ENCODE results near the gene KCNQ5.
A peak's percentile ranks its signal among the peaks of the same experiment; 100 is the strongest.

Gene KCNQ5

DNA sequence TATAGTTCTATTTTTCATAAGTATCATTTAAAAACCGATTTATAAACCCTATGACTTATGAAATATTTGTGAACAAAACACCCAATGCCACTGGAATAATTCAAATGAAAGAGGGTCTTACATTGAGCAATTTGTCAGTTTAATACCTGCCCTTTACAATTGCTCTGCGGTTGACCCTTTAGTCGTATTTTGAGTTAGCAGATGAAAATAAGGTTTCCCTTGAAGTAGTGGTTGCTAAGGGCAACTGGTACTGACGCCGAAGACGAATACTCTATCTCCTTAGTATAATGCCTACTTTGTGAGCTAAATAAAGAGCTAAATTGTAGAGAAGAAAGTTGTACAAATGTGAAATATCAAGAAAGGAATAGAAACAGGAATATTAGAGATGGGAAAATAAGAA is 69.4 kb downstream of the KCNQ5 start:
- H3K36me3 Mint-ChIP-seq (ENCODE audit: low read depth): no peaks in the 10 kb centered on the region

GRCh38 chr6:72696055-72696454 is 74.2 kb downstream of the KCNQ5 start:
- Mint-ChIP-seq H3K9me3 (no peaks in the 10 kb centered on the region), H3K36me3 (ENCODE audit: low read depth) (no peaks in the 10 kb centered on the region), H3K27ac (no peak overlapping the region), H3K4me3 (no peak overlapping the region), H3K4me1 (peaks cover 5% of the 10 kb centered on the region), H3K27me3 (ENCODE audit: low read depth, poor library complexity) (no peaks in the 10 kb centered on the region)
- TF ChIP-seq, protein P1, sequence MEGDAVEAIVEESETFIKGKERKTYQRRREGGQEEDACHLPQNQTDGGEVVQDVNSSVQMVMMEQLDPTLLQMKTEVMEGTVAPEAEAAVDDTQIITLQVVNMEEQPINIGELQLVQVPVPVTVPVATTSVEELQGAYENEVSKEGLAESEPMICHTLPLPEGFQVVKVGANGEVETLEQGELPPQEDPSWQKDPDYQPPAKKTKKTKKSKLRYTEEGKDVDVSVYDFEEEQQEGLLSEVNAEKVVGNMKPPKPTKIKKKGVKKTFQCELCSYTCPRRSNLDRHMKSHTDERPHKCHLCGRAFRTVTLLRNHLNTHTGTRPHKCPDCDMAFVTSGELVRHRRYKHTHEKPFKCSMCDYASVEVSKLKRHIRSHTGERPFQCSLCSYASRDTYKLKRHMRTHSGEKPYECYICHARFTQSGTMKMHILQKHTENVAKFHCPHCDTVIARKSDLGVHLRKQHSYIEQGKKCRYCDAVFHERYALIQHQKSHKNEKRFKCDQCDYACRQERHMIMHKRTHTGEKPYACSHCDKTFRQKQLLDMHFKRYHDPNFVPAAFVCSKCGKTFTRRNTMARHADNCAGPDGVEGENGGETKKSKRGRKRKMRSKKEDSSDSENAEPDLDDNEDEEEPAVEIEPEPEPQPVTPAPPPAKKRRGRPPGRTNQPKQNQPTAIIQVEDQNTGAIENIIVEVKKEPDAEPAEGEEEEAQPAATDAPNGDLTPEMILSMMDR (IDR thresholded peaks at IDR 0.05): no peak
- no peak for DNase-seq

More for the DNA sequence above, 69.4 kb downstream of the KCNQ5 start:
- Mint-ChIP-seq H3K27ac (no peak overlapping the region), H3K4me3 (no peak overlapping the region), H3K4me1 (peaks cover 12% of the 10 kb centered on the region), H3K27me3 (ENCODE audit: low read depth, poor library complexity) (no peaks in the 10 kb centered on the region), H3K9me3 (no peaks in the 10 kb centered on the region)
- no peak for DNase-seq
- TF ChIP-seq, protein P1 (IDR thresholded peaks at IDR 0.05): no peak

- no peak for DNase-seq
- Mint-ChIP-seq H3K27ac (no peak overlapping the region), H3K4me1 (peaks cover 8% of the 10 kb centered on the region), H3K9me3 (no peaks in the 10 kb centered on the region), H3K36me3 (ENCODE audit: low read depth) (no peaks in the 10 kb centered on the region), H3K4me3 (no peak overlapping the region), H3K27me3 (ENCODE audit: low read depth, poor library complexity) (no peaks in the 10 kb centered on the region)
- TF ChIP-seq, protein P1 (IDR thresholded peaks at IDR 0.05): no peak
Measured at GRCh38 chr6:72699159-72699558, 77.3 kb downstream of the KCNQ5 start.

GRCh38 chr6:72702421-72702820 is 80.6 kb downstream of the KCNQ5 start:
- H3K36me3 Mint-ChIP-seq (ENCODE audit: low read depth): no peaks in the 10 kb centered on the region
- TF ChIP-seq, protein P1 (IDR thresholded peaks at IDR 0.05): no peak
- no peak overlapping the region for H3K27ac Mint-ChIP-seq
- H3K27me3 Mint-ChIP-seq (ENCODE audit: low read depth, poor library complexity): no peaks in the 10 kb centered on the region
- H3K4me3 Mint-ChIP-seq: no peak overlapping the region
- H3K9me3 Mint-ChIP-seq: no peaks in the 10 kb centered on the region
- no peak for DNase-seq
- H3K4me1 Mint-ChIP-seq: peaks cover 8% of the 10 kb centered on the region

DNA sequence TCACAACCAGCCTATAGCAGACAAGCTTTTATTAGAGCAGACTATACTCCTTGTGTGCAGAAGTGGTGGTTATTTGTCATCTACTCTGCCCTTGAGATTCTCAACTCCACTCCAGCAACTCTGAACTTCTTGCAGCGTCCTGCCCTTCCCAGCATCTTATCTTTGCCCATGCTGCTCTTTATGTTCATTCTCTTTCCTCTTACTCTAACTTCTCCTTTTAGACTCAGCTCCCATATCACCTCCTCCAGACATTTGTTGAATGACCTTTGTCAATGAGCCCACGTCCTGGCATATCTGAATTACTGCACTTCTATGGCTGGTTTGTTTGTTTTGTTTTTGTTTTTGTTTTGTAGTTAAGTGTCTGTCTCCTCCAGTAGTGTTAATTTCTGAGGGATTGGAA is 81.2 kb downstream of the KCNQ5 start:
- TF ChIP-seq, protein P1 (IDR thresholded peaks at IDR 0.05): no peak
- H3K4me1 Mint-ChIP-seq: peaks cover 8% of the 10 kb centered on the region
- no peaks in the 10 kb centered on the region for H3K27me3 Mint-ChIP-seq (ENCODE audit: low read depth, poor library complexity)
- H3K27ac Mint-ChIP-seq: peak overlapping the region; percentile 3
- H3K9me3 Mint-ChIP-seq: no peaks in the 10 kb centered on the region
- H3K36me3 Mint-ChIP-seq (ENCODE audit: low read depth): no peaks in the 10 kb centered on the region
- DNase-seq: no peak
- H3K4me3 Mint-ChIP-seq: no peak overlapping the region

- no peak overlapping the region for H3K4me3 Mint-ChIP-seq
- peaks cover 4% of the 10 kb centered on the region for H3K9me3 Mint-ChIP-seq
- peaks cover 8% of the 10 kb centered on the region for H3K4me1 Mint-ChIP-seq
- TF ChIP-seq, protein P1 (IDR thresholded peaks at IDR 0.05): no peak
- DNase-seq: no peak
- H3K27me3 Mint-ChIP-seq (ENCODE audit: low read depth, poor library complexity): peaks cover 3% of the 10 kb centered on the region
- H3K27ac Mint-ChIP-seq: no peak overlapping the region
- H3K36me3 Mint-ChIP-seq (ENCODE audit: low read depth): peaks cover 4% of the 10 kb centered on the region
Measured at GRCh38 chr6:72704979-72705378, 83.1 kb downstream of the KCNQ5 start.
